Suppressor macrophage (primary cell): Measurements from ENCODE around the gene SMIM35.
"Not testable (repeated sequence)": the region's sequence is repeated elsewhere in the genome, so short reads cannot be mapped to it uniquely, and the experiment has no call there.

Source experiments
- DNase-seq, 4 experiments: peaks; one replicate each; pipeline ENCODE4 v3.0.0-alpha.2; 2020 to 2022

The SMIM35 gene

DNA sequence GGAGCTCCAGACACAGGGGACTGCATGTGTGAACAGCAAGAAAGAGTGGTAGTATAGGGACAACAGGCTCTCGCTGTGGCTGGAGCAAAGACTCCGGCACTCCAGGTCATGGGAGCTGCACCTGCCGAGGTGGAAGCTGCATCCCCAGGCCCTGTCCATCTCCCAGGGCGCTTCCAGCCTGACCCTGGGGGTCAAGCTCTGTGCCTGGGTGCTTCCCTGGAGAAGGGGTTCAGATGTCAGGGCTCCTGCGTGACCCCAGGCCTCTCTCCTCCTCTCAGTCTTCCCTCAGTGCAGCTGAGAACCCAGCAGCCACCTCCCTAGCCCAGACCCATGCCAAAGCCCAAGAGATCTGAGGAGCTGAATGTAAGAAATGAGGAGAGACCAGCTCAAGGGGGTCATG, 6.5 kb downstream of the SMIM35 start:
- no peak for DNase-seq

DNA sequence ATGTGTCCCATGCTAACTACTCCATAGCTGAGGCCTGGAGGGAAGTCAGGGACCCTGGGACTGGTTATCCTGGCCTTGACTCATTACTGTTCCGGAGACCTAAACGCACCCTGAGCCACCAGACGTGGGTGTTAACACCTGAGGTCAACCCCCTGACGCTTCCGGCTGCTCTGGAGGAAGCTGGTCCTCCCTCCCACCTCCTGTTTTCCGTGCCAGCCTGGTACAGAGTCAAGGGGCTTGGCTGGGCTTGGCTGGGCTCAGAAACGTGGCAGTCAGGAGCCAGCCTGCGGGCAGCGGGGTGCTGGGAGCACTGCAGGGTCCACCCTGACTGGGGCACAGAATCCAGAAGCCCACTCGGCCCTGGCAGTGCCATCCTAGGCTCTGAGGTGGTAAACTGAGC, 7.3 kb downstream of the SMIM35 start:
- DNase-seq: no peak

DNA sequence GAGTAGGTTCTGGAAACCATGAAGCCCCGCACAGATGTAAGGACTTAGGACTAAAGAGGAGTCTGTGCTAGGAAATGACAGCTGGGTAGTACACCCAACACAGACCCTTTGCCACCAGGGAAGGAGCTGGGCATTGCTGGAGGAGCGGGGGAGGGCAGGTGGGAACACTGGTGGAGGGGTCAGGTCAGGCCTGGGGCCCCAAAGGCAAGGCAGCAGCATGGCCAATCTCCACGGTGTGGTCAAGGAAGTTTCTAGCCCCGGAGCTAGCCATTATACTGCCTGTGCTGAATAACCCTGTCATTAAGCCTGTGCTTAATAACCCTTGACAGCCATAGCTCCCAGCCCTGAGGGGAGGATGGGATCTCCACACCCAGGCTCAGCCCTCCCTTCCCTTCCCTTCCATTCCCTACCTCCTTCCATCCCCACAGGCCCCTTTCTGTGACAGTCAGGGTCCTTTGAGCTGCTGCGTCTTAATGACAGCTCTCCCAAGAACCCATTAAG, 7.8 kb downstream of the SMIM35 start:
- DNase-seq: no peak

DNA sequence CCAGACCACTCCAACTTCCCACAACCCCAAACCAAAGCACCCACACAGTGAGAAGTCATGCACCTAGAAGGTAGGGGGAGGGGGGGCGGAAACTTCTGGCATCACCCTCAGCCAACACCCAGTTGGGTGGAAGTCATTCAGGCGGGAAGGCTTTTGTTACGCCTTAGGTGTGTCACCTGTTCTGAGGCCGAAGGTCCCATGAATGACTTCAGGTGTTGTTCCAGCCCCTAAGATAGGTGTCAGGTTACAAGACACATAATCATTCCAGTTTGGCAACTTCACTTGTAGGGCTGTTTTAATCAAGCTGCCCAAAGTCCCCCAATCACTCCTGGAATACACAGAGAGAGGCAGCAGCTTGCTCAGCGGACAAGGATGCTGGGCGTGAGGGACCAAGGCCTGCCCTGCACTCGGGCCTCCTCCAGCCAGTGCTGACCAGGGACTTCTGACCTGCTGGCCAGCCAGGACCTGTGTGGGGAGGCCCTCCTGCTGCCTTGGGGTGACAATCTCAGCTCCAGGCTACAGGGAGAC, 9.9 kb downstream of the SMIM35 start, which contains the start of gene TMPRSS4:
Gene TMPRSS4 (plus strand): TSS at position 325 of the 528 bp plus-strand sequence. CDS start 225 bp downstream, outside the sequence.
- DNase-seq: no peak

DNA sequence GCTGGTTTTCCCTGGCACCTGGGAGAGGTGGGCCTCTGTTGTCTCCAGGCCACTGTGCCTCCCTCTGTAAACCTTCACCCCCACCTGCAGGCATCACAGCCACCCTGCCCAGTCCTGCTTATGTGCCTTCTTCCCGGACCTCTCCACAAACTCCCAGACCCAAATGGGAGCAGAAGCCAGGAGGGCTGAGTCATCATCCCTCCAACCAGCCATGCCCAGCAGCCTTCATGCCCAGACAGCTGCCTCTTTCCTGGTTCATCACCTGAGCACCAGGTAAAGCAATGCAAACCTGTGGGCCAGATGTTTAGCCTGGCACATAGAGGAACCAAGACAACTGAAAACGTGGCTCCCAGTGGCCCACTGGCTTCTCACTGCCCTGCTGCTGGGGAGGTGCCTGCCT, 12.0 kb downstream of the SMIM35 start:
- DNase-seq: no peak

DNA sequence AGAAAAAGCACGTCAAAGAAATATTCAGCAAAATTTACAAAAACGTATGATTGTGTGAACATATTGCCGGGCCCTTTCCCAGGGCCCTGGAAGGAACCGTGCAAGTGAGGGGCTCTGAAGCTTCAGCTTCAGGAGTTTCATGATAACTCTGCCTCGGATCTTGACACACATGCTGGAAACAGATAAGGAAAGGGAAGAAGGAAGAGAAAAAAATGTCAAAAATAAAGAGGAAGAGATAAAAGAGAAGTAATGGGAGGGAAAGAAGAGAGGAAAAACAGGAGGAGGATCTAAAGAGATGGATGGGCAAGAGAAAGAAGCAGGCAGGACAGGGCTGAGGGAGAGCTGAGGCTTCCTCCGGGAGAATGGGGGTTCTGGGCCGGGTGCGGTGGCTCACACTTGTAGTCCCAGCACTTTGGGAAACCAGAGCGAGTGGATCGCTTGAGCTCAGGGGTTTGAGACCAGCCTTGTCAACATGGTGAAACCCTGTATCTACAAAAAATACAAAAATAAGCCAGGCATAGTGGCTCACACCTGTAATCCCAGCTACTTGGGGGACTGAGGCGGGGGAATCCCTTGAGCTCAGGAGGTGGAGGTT, 12.6 kb downstream of the SMIM35 start:
- DNase-seq: no peak

DNA sequence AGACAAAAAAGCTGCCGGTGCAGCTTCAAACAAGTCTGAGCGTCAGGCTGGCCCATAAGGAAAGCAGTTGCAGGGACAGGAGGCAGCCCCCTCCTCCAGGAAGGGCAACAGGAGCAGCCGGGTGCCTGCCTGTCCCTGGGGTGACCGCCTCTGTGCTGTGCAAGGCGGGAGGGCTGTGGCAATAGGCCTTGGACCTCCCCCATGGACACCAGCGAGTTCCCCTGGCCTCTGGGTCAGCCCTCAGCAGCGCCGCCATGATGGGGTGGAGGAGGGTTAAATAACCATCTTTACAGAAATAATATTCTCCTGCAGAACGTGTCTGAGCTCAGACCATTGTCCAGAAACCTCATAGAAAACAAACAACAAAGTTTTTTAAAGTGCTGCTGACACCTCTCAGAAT, 13.2 kb downstream of the SMIM35 start:
- DNase-seq: no peak

DNA sequence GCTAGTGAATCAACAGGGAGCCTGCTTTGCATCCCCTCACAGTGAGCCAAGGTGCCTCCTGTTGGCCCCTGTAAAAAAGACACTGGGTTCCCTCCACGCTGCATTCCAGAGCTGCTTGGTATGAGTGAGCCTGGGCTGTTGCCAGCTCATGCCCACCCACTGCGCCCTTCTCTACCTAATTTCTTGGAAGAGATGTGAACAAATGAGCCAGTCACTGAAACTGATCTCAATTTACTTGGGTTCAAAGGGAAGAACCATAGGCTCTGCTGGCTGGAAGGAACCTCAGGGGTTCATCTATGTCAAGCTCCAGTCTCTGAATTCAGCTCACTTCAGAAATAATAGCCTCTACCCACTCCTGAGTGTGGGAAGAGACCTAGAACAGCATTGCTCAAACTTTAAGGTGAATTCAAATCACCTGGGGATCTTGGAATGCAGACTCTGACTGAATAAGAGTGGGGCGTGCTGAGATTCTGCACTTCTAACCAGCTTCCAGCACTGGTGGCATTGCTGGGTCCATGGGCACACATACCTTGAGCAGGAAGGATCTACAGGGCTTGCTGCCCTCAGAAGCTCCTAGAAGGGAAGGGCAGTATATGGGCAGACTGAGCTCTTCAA, 15.2 kb downstream of the SMIM35 start:
- no peak for DNase-seq

DNA sequence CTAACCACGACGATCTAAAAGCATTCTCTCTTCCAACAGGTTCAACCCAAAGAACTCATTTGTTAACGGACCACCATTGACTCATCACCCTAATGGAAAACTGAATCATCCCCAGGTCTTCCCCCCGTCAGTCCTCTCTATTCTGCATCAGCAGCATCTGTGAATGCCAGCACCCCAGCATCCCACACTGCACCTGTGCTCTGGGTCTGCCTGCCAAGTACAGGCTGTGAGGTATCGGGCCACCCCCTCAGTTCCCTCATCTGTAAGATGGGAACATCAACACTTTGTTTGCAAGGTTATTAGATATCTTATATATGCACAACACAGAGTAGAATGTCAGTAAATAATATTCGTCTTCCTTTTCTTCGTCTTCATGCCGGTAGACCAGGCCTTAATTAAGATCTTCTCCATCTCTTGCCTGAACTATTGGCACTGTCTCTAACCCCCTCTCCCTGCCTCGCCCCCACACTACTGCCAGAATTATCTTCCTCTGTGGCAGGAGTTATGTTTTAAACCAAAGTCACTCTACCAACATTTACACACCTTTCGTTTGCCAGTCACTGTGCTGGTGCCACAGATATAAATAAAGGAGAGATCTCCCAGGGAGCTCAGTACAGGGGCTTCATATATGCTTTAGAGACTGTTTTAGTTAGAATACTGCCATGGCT, 17.7 kb downstream of the SMIM35 start:
- DNase-seq: no peak

DNA sequence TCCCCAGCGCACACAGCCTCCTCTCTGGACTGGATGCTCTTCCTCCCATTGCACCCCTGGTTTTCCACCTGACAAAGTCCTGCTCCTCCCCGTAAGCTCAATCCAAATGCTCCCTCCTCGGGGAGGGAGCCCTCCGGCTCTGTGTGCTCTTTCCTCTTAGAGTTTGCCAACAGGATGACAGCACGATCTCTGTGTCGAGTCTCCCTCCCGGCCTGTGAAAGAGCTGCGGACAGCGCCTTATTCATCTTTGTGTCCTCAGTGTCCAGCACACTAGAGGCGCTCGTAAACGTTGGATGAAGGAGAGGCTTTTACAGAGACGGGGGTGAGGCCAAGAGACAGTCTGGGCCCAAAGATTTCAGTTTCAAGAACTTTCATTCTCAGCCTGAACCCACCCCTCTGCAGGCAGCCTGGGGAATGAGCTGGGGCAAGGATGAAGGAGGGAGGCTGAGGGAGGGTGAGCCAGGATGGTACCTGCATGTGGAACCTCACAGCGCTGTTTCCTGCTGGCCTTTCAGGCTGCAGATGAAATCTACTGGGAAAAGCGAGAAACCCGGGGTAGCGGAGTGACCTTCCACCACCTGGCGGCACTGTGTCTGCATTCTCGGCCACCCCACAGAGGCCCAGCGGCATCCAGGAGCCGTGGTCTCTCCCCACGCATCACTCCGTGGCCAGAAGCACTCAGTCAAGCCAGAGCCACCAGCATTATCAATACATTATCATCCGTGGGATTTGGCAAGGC, 18.4 kb downstream of the SMIM35 start:
- no peak for DNase-seq

DNA sequence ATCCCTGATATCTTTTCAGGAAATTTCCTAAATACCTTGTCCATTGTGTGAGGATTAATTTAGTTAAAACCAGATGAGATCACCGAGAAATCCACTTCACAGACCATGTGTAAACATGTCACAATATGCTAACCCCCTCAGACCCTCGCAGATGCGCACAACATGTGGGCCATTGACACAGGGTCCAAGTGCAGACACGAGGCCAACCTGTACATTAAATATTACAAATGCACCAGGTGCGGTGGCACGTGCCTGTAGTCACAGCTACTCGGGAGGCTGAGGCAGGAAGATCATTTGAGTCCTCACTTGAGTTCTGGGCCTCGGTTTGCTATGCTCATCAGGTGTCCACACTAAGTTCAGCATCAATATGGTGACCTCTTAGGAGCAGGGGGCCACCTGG, 19.8 kb downstream of the SMIM35 start:
- no peak for DNase-seq

DNA sequence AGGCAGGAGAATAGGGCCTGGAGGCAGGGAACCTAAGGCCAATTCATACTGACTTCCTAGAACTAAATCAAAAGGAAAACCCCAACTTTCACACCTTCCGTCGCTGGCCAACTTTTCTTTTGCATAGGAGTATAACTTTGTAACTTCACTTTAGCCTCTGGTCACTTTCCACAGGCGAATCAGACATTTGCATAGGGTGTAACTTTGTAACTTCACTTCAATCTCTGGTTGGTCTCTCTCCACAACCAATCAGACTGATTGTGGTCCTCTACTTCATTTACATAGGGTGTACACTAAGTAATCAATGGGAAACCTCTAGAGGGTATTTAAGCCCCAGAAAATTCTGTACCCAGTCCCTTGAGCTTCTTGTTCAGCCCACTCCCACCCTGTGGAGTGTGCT, 21.4 kb downstream of the SMIM35 start:
- no peak for DNase-seq

DNA sequence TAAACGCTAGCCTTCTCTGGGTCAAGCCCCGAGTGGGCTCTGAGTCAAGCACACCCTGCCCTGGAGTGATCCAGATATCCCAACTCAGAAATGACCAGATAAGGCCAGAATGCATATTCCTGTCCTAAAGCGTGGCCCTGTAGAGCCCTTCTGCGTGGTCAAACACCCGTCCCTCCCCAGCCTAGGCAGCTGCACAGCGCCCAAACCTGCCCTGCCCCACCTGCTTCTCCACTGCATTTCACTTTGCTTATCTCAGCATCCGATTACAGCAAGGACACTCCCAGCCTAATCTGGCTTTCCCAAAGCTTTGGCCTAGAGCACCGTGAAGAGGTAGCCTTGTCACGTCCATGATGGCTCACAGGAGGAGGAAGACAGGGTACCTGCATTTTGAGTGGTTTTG, 21.8 kb downstream of the SMIM35 start:
- no peak for DNase-seq

DNA sequence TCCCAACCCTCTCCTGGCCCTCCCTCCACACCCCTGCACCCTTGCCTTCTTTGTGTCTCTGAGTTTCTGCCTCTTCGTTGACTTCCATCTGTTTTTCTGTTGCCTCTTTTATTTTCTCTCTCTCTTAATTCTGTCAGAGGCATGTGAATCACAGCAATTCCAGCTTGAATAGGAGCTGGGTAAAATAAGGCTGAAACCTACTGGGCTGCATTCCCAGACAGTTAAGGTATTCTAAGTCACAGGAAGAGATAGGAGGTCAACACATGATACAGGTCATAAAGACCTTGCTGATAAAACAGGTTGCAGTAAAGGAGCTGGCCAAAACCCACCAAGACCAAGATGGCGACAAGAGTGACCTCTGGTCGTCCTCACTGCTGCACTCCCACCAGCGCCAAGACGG, 24.1 kb downstream of the SMIM35 start:
- DNase-seq: not testable (repeated sequence)

DNA sequence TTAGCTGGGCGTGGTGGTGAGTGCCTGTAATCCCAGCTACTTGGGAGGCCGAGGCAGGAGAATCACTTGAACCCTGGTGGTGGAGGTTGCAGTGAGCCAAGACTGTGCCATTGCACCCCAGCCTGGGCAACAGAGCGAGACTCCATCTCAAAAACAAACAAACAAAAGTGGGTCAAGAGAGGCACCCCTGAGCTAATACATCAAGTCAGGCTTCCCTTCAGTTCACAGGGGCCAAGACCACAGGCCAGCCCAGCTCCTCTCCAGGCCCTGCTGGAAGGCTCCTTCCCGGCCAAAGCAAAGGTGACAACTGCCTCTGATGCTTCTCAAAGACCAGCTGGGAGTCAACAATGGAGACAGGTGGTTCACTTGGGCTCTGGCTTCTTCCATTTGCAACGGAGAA, 24.6 kb downstream of the SMIM35 start:
- not testable (repeated sequence) for DNase-seq

DNA sequence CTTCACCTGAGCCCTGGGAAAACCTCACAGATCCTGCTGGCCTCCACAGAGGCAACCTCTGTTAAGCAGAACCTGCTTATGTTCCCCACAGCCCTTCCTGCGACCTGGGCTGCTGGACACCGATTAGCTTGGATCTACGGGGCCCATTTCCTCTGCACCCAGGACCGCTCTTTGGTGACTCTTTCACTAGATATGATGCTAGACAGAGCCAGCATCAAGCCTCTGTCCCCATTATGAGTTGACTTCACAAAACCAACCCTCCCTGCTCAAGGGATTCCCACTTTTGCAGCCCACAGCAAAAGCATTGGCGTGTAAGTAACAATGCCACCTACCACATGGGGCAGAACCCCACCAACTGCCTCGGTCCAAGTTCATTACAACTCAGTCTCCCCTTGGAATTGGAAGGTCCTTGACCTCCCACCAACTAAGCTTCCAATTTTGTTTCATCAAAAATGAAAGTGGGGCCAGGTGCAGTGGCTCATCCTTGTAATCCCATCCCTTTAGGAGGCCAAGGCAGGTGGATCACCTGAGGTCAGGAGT, 25.1 kb downstream of the SMIM35 start:
- DNase-seq: no peak

DNA sequence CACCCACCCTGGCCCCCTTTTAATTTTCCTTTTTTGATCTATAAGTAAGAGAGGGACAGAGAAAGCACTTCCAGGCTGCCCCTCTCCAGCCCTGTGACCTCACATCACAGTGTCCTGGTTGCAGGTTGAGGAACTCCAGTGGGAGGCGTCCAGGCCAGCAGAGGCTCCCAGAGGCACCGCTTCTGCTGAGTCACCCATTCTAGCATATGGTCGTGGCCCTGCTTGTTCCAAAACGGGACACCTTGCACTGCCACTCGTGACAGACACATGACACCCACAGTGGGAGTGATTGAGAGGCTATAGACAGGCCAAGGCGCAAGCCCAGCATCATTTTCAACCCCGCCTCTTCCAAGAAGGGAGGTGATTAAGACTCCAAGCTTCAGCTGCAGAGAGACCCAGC, 25.9 kb downstream of the SMIM35 start:
- peak; percentile 76 to 91 (median 90) for DNase-seq

DNA sequence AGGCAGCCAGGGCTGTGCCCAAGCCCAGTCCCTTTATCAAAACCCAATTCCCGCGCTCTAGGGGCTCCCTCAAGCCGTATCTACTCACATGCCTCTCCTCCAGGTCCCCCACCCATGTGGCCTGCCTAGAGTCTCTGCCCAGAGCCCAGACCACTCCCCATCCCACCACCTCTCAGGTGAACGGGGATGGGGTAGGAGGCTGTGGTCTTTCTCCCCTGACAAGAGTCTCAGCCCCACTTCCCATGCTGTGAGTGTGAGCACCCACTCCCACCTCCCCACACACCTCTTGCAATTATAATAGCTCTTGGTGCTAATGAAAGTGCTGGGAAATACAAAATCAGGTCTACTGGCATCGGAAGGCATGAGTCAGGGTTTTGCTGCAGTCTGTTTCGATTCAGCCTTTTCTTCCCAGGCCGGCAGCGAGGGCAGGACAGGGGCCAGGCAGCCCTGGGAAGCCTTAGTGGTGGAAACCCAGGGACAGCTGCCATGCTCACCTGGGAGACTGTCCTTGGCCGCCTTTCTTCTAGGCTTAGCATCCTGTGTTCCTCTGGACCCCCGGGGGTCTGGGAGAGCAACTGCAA, 26.6 kb downstream of the SMIM35 start:
- DNase-seq: no peak

DNA sequence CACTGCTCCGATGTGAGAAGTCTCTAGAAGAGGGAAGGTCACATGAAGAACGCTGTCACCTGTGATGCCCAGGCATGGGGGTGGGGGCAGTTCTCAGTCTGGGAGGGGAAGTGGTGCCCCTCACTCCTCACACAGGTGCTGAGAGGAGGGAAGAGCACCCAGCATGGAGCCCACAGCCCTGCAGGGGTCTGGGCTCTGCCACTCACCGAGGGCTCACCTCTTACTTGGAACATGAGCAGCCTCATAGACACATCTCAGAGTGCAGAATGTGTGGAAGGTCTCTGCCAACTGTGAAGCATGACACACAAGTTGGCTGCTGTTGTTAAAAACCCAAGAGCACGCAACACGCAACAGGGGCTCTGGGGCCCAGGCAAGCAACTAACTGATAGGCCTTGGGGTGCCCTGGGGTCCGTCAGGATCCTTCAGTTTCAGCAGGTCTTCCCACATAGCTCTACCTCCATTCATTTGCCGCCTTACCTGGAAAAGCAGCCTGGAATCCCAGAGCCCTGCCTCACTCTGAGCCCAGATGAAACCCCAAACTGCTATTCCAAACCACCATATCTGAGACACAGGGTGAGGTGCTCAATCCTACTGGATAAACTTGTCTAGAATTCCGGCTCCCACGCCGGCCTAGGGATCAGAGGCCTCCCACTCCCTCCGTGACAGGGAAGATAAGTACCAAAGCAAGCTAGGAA, 27.4 kb downstream of the SMIM35 start:
- peak in 1 of 4 experiments; percentile 7 for DNase-seq

DNA sequence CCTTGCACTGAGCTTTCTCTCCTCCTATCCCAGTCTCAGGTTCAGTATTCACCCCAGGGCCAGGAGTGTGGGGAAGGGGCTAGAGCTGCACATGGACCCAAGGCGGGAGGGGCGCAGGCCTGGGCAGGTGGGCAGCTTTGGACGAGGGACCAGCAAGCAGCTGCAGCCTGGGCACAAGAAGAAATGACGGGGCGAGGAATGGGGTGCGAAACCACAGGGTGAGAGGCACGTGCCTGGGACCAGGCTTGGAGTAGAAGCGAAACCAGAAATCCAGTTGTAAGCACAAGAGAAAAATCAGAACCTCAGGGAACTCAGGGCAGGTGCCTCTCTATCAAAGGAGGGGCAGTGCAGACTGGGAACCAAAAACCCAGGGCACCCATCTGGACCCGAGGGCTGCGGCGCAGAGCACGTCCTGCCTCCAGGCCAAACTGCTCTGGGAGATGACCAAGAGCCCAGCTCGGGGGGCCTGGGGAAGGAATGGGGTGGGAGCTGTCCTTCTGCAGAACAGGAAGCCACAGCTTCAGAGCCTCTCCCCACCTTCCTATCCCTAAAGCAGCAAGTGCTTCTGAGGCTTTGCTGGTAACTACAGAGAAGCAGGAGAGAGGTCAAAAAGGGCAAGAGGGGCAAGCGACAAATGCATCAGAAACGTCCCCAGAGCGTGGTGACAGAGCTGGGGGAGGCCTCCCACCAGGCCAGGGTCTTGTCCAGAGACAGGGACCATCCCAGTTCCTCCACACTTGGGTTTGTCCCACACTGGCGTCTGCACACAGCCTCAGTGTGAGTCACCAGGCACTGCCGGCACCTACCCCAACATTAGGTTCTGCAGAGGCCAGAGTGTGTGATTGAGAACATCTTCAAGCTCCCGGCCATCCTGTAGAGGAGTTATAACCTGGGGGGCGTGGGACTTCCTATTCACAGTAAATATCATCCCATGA, 28.2 kb downstream of the SMIM35 start:
- peak; percentile 46 to 77 (median 72) for DNase-seq
